Astrocyte (in vitro differentiated cells and primary cell): ENCODE measurements around the gene PDGFRA.

Source experiments
- CTCF ChIP-seq: IDR thresholded peaks from 2 replicates; pipeline ENCODE4 v1.5.1; 2011; ENCODE audit warnings: low read depth, mild to moderate bottlenecking, inconsistent platforms, low read length, moderate library complexity; ENCODE audit not compliant: insufficient read depth
- EZH2 ChIP-seq: IDR thresholded peaks from 2 replicates; pipeline ENCODE4 v1.6.1; 2012; ENCODE audit warnings: mild to moderate bottlenecking, low read length, inconsistent platforms; ENCODE audit not compliant: insufficient read depth

- TF ChIP-seq EZH2 (no peak), CTCF (no peak)
These were observed 3.3 kb upstream of the PDGFRA start for GRCh38 chr4:54225598-54226403.
